ENCODE data around the gene LRRC3.

LRRC3 gene

GRCh38 chr21:44480200-44481053, 25.1 kb downstream of the LRRC3 start:
- no peak for FAIRE-seq

DNA sequence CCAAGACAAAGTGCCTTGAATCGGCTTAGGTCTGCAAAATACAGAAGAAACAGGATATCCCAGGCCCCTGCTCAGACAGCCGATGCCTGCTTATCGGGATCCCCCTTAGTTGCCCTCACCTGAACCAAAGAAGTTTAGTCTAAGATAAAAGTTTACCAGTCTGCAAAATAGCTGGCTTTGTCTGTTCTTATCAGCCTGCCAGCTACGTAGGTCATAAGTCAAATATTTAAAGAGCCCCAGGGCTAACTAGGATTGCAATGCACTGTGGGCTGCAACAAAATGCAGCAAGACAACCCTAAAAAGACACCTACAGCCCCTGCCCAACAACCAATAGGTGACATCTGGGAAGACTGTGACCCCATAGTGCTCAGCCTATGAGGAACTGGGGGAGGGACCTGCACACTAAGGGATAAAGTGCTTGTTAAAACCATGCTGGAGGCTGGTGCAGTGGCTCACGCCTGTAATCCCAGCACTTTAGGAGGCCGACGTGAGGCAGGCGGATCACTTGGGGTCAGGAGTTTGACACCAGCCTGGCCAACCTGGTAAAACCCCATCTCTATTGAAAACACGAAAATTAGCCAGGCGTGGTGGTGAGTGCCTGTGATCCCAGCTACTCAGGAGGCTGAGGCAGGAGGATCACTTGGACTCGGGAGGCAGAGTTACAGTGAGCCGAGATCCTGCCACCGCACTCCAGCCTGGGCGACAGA, 27.4 kb downstream of the LRRC3 start:
- FAIRE-seq: no peak

GRCh38 chr21:44483288-44484237, 28.3 kb downstream of the LRRC3 start:
- FAIRE-seq: no peak

GRCh38 chr21:44484498-44485253, 29.4 kb downstream of the LRRC3 start:
- FAIRE-seq: no peak

DNA sequence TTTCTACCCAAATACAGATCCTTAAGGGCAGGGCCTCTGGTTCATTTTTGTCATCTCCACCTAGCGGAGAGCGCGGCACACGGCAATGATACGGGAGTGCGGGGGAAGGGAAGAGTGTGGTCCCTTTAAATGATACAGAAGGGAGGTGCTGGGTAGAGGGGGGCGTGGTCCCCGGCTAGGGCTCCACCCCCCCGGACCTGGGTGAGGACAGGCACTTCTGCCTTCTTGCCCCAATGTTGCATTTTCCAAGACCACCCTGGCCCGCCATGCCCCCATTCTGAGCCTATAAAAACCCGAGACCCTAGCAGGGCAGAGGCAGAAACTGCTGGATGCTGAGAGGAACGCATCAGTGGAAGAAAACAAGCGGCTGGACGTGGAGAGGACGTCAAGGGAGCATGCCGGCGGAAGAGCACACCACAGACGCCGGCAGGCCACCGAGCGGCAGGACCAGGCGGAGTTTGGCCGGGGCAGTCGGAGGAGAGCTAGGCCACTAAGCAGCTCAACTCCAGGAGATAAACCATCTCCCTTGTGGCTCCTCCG, 30.0 kb downstream of the LRRC3 start:
- FAIRE-seq: no peak

DNA sequence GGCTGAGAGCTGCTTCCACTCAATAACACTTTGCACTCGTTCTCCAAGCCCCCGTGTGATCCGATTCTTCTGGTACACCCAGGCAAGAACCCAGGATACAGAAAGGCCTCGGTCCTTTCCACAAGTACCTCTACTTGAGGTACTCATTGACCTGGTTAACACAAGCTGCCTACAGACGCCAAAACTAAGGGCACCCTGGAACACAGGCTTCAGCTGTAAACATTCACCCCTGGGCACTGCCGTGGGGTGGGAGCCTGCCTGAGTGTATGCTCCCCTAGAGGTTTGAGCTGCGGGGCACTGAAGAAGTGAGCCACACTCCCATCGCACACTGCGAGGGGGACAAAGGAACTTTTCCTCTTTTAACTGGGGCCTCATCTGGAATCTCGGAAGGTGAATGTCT, 30.5 kb downstream of the LRRC3 start:
- FAIRE-seq: no peak

- FAIRE-seq: no peak
Measured at GRCh38 chr21:44486302-44486701, 31.0 kb downstream of the LRRC3 start.

- no peak for FAIRE-seq
Measured at GRCh38 chr21:44487831-44488230, 32.5 kb downstream of the LRRC3 start.

- FAIRE-seq: no peak
Measured at GRCh38 chr21:44489962-44490361, 34.7 kb downstream of the LRRC3 start.

- no peak for FAIRE-seq
Measured at GRCh38 chr21:44490405-44490804, 35.1 kb downstream of the LRRC3 start.

GRCh38 chr21:44490816-44491215, 35.5 kb downstream of the LRRC3 start:
- no peak for FAIRE-seq

DNA sequence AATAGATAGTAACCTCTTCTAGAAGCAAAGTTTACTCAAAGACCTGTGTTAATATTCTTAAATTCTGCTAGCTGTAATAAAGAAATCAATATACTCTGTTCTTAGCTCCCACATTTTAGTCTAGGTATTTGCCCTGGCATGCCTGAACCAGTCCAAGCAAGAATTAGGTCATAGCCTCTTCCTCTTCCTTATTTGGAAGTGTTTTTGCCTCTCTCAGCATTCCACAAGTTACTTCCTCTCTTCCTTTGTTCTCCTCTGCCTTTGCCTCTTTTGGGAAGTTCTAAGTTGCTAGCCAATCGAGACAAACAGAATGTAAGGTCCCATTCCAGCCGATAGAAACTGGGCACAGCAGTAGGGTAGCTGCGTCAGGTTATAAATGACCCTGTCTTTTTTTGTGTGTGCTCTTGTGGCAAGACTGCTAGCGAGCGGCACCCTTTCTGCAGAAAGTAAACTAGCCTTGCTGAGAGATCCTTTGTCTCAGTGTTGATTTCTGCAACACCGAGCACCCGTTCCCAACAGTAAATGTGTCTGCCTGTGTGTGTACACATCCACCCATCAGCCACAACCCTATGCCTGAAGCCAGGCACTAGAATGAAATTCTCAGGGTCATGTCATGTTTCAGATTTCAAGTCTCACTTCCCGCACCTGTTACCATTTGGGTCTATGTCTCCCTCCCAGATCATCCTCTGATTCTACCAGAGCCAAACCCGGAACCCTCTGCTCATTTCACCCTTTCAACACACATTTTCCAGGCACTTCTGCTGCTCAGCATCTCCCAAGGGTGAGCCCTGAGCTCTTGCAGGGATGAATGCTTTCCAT, 37.5 kb downstream of the LRRC3 start:
- no peak for FAIRE-seq

DNA sequence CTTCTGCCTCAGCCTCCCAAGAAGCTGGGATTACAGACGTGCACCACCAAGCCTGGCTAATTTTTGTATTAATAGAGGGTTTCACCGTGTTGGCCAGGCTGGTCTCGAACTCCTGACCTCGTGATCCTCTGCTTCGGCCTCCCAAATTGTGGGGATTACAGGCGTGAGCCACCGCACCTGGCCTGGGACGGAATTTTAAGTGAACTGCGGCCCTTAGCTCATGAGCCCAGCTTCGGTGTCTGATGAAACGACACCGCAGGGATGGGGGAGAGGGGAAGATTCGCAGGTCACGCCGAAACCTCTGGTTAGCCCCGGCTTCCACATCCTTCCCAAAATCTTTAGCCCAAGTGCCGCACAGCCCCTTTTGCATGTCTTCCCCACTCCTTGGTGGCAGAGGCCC, 39.1 kb downstream of the LRRC3 start:
- no peak for FAIRE-seq

DNA sequence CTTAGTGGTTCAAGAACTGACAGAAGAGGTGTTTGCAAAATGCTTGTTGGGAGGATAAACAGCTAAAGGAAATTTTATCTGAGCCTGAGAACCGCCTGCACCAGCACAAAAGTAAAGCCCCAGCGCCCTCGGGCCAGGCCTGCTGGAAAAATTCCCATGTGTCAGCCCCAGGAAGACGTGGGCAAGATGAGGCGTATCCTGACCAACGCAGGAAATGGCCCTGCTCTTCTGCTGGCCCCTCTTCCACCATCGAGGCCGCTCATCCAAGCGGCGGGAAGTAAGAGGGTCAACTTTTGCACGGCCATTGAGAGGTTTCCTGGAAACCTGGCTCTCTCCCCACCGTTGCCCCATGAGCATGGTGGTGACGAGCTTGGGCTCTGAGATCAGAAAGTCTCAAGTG, 39.6 kb downstream of the LRRC3 start:
- FAIRE-seq: no peak

DNA sequence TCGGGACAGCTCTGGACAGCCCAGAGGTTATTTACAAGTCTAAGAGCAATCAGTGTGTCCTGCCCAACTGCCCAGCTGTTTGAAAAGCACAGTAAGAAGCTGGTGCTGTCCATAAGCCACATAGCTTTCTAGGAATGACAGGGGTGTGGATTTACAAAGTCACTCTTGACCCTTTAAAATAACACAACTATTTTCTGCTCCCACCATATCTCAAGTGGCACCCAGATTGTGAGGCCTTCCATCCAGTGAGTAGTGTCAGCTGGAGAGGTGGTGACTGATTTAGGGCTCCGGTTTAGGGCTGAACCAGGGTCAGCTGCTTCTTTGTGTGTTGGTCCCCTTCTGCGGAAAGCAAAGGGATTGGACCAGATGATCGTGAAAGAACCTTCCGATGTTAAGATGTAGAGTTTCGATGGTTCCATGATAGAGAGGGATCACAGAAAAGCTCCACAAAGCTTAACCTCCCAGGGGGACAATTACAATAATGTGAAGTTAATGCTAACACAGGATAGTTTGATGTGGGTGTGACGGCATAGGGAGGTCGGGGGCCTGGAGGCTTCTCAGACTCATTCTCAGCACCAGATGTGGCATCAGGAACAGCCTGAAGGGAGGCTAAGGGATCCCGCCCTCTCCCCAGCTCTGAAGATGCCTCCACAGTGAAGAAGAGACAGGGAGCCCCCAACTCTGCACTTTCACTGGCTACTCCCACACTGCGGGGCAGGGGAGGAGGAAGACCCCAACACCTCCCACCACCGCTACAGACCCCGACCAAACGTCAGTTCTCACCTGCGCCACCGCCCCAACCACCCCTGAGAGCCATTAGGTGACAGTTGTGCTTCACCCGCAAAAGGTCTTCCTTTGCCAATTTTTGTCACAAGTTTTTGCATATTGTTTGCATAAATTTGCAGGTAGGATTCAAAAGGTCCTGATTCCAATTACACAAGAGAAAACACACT, 40.6 kb downstream of the LRRC3 start:
- no peak for FAIRE-seq

DNA sequence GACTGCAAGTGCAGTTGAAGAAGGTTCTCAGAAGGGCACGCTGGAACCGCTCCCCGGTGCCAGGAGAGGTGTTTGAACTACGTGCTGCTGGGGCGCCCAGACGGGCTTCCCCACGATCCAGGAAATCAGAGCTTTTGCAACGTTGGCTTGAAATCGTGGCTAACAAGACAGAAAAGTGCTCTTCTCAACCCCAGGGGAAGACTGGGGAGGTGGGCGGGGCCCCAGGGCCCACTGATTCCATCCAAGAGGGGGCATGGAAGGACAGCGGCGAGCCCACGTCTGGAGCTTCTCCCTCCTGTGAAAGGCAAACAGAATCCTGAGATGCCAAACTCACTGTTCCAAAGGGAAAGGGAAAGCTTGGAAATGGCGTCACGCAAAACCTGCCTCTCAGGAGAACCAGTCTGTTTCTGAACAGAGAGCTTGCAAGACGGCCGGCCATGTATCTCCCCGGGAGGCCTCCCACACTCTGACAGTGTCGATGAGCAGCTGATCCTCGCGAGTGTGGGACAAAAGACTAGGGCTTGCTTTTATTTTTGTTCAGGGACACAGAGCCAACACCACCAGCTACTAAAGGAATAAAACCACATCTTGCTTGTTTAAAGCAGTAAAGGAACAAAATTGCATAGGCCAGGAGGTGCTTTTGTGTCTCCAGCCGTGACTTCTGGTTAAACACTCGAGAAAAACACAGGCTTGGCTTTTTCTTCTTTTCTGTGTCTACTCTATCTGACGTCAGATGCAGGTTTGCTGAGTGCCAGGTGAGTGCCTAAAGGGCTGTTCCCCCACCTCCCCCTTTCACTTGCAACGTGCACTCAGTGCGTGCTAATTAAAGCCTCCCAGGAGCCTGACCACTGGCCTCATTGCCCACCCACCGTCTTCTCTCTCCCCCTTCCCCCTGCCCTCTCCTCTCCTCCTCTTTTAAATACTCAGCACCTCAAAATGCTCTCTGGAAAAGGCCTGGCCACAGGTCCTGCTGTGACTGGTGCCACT, 41.5 kb downstream of the LRRC3 start:
- FAIRE-seq: peak; percentile 33

GRCh38 chr21:44497703-44498126, 42.4 kb downstream of the LRRC3 start:
- FAIRE-seq: no peak
